Mammary epithelial cell (primary cell): ENCODE data around the gene MAPT.

Experiments used
- EZH2 ChIP-seq: IDR thresholded peaks from 2 replicates; pipeline ENCODE4 v1.6.1; 2012; ENCODE audit warnings: low read length, inconsistent platforms, borderline replicate concordance
- TF ChIP-seq, protein P1 (sequence below), 2 donors: IDR thresholded peaks in 1 of 2; conservative IDR thresholded peaks in 1 of 2; 2 replicates each; pipeline ENCODE4 v1.5.1; 2011 to 2012; ENCODE audit warnings: inconsistent platforms in 2 of 2, low read length in 2 of 2, mild to moderate bottlenecking in 2 of 2, control low read depth in 1 of 2, low read depth in 1 of 2; ENCODE audit not compliant: insufficient read depth in 1 of 2; ENCODE audit errors: extremely low read depth in 1 of 2

DNA sequence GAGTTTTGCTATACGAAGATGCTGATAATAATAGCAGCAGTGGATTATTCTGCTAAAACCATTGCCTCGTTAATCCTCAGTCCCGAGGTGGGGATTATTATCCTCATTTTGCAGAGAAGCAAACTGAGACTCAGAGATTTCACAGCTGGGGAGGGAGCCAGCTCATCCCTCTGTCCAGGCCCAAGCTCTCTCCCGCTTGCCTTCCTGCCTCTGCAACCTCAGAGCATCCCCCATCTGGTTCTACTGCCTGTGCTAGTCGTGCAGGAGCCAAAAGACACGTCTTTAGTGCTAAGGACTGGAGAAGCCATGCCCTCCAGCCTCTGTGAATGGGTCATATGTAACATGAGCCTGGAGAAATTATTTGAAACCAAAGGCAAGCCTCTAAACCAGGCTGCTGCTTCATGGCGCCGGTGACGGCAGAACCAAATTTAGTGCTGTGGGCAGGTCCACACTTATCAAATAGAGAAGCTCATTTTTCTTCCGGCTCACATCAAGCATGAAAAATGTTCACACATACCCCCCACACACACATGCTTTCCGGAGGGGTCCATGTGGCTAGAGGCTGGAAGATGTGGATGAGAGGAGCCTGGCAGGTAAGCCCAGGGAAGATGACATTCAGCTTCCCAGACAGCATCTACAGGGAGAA is 13.5 kb downstream of the MAPT start:
- TF ChIP-seq, protein P1, sequence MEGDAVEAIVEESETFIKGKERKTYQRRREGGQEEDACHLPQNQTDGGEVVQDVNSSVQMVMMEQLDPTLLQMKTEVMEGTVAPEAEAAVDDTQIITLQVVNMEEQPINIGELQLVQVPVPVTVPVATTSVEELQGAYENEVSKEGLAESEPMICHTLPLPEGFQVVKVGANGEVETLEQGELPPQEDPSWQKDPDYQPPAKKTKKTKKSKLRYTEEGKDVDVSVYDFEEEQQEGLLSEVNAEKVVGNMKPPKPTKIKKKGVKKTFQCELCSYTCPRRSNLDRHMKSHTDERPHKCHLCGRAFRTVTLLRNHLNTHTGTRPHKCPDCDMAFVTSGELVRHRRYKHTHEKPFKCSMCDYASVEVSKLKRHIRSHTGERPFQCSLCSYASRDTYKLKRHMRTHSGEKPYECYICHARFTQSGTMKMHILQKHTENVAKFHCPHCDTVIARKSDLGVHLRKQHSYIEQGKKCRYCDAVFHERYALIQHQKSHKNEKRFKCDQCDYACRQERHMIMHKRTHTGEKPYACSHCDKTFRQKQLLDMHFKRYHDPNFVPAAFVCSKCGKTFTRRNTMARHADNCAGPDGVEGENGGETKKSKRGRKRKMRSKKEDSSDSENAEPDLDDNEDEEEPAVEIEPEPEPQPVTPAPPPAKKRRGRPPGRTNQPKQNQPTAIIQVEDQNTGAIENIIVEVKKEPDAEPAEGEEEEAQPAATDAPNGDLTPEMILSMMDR (conservative IDR thresholded peaks at IDR 0.05 in 1 of 2, IDR thresholded peaks at IDR 0.05 in 1 of 2; ENCODE audit: extremely low read depth in 1 of 2, insufficient read depth in 1 of 2, low read depth in 1 of 2, low read length in 2 of 2) = no peak
- TF ChIP-seq EZH2 = no peak
